ENCODE measurements around the gene NDUFA6.
"Not testable (repeated sequence)": the region's sequence is repeated elsewhere in the genome, so short reads cannot be mapped to it uniquely, and the experiment has no call there.

NDUFA6 gene

GRCh38 chr22:42090596-42091454, at the start of gene NDUFA6:
Gene NDUFA6 (minus strand): TSS chr22:42090772. CDS start chr22:42090744, 28 bp downstream.
- FAIRE-seq = peak; percentile 95

GRCh38 chr22:42140153-42140552, 49.6 kb upstream of the NDUFA6 start:
- FAIRE-seq = not testable (repeated sequence)

GRCh38 chr22:42139508-42139907, 48.9 kb upstream of the NDUFA6 start:
- not testable (repeated sequence) for FAIRE-seq

- no peak for FAIRE-seq
These were observed 48.4 kb upstream of the NDUFA6 start for GRCh38 chr22:42138972-42139371.

- no peak for FAIRE-seq
These were observed 47.7 kb upstream of the NDUFA6 start for GRCh38 chr22:42138122-42138770.

- not testable (repeated sequence) for FAIRE-seq
These were observed 45.1 kb upstream of the NDUFA6 start for GRCh38 chr22:42135688-42136087.

- no peak for FAIRE-seq
These were observed 43.8 kb upstream of the NDUFA6 start for GRCh38 chr22:42134100-42135020.

- no peak for FAIRE-seq
These were observed 41.9 kb upstream of the NDUFA6 start for GRCh38 chr22:42132457-42132856.

- FAIRE-seq = no peak
These were observed 41.0 kb upstream of the NDUFA6 start for GRCh38 chr22:42131562-42131961.

GRCh38 chr22:42130639-42131431, 40.3 kb upstream of the NDUFA6 start, which contains the start of gene CYP2D6:
Gene CYP2D6 (minus strand): TSS chr22:42130810. CDS start chr22:42130791, 19 bp downstream.
- not testable (repeated sequence) for FAIRE-seq

- not testable (repeated sequence) for FAIRE-seq
These were observed 39.6 kb upstream of the NDUFA6 start for GRCh38 chr22:42130182-42130581.

- FAIRE-seq = not testable (repeated sequence)
These were observed 38.5 kb upstream of the NDUFA6 start for GRCh38 chr22:42128776-42129694.

- FAIRE-seq = not testable (repeated sequence)
These were observed 37.4 kb upstream of the NDUFA6 start for GRCh38 chr22:42128007-42128406.

GRCh38 chr22:42127606-42128005, 37.0 kb upstream of the NDUFA6 start:
- FAIRE-seq = no peak

GRCh38 chr22:42123529-42123928, 33.0 kb upstream of the NDUFA6 start:
- FAIRE-seq = not testable (repeated sequence)

- FAIRE-seq = not testable (repeated sequence)
These were observed 29.9 kb upstream of the NDUFA6 start for GRCh38 chr22:42120231-42121021.

- no peak for FAIRE-seq
These were observed 26.4 kb upstream of the NDUFA6 start for GRCh38 chr22:42116848-42117424.

- FAIRE-seq = not testable (repeated sequence)
These were observed 24.9 kb upstream of the NDUFA6 start for GRCh38 chr22:42115420-42115830.

GRCh38 chr22:42114721-42115120, 24.1 kb upstream of the NDUFA6 start:
- no peak for FAIRE-seq
